WI38 (cell line): ENCODE data around the gene PLIN4.

Source experiments
- H3K4me3 ChIP-seq: 2 replicates; pipeline ENCODE4 v1.5.1; 2011; ENCODE audit warnings: low read depth, mild to moderate bottlenecking, control low read depth, low read length
- CTCF ChIP-seq: IDR thresholded peaks from 2 replicates; pipeline ENCODE4 v1.5.1; 2012; ENCODE audit warnings: low read depth, mild to moderate bottlenecking, control low read depth, low read length

Gene PLIN4

GRCh38 chr19:4491446-4491845 lies 26.8 kb downstream of the PLIN4 start:
- TF ChIP-seq CTCF: no peak

GRCh38 chr19:4488496-4488895 lies 29.8 kb downstream of the PLIN4 start:
- no peak for TF ChIP-seq CTCF
- H3K4me3 ChIP-seq: no peak overlapping the region

More at GRCh38 chr19:4491446-4491845, 26.8 kb downstream of the PLIN4 start:
- H3K4me3 ChIP-seq: no peak overlapping the region

- H3K4me3 ChIP-seq: no peak overlapping the region
- no peak for TF ChIP-seq CTCF
These were observed 30.7 kb downstream of the PLIN4 start for GRCh38 chr19:4487572-4487971.

- TF ChIP-seq CTCF: no peak
- H3K4me3 ChIP-seq: no peak overlapping the region
These were observed 34.9 kb downstream of the PLIN4 start for GRCh38 chr19:4483385-4483784.

- no peak for TF ChIP-seq CTCF
These were observed 35.4 kb downstream of the PLIN4 start for GRCh38 chr19:4482721-4483364.

GRCh38 chr19:4477034-4477801 lies 41.1 kb downstream of the PLIN4 start:
- no peak for TF ChIP-seq CTCF
- no peak overlapping the region for H3K4me3 ChIP-seq

More at GRCh38 chr19:4482721-4483364, 35.4 kb downstream of the PLIN4 start:
- H3K4me3 ChIP-seq: no peak overlapping the region

- TF ChIP-seq CTCF: no peak
- H3K4me3 ChIP-seq: peak overlapping the region; percentile 92
These were observed 43.7 kb downstream of the PLIN4 start for GRCh38 chr19:4474514-4475022.
